Smooth muscle cell (in vitro differentiated cells): ENCODE results near the gene DAB2IP. TPM values are rescaled to one million over a fixed set of nuclear protein-coding genes. Genes with fewer than 3 reads are reported as not detected.

Source experiments
- DNase-seq: peaks from one replicate; lab custom pipeline; 2025; ENCODE audit not compliant: unreplicated experiment; lab: John Stamatoyannopoulos, UW
- H2AFZ ChIP-seq: fragments of 200-600 bp; sonication (generic); 2 replicates; pipeline ENCODE4 v1.6.0; 2016; ENCODE audit warnings: antibody characterized with exemption, low read depth, mild to moderate bottlenecking
- H3F3A ChIP-seq: fragments of 200-600 bp; sonication (generic); 2 replicates; pipeline ENCODE4 v1.6.0; 2017; ENCODE audit warnings: antibody characterized with exemption, low read depth
- H3K27ac ChIP-seq: fragments of 200-600 bp; sonication (generic); 2 replicates; pipeline ENCODE4 v1.5.1; 2016; ENCODE audit warnings: low read depth, mild to moderate bottlenecking
- H3K27me3 ChIP-seq: fragments of 200-600 bp; sonication (generic); 2 replicates; pipeline ENCODE4 v1.6.1; 2016; ENCODE audit warnings: low read depth, mild to moderate bottlenecking
- H3K36me3 ChIP-seq: fragments of 200-600 bp; sonication (generic); 2 replicates; pipeline ENCODE4 v1.5.1; 2016; ENCODE audit warnings: low read depth
- H3K4me1 ChIP-seq: fragments of 200-600 bp; sonication (generic); 2 replicates; pipeline ENCODE4 v1.5.1; 2016; ENCODE audit warnings: low read depth
- H3K4me2 ChIP-seq: fragments of 200-600 bp; sonication (generic); 2 replicates; pipeline ENCODE4 v1.6.0; 2016; ENCODE audit warnings: mild to moderate bottlenecking
- H3K4me3 ChIP-seq: fragments of 200-600 bp; sonication (generic); 2 replicates; pipeline ENCODE4 v1.5.1; 2016; ENCODE audit warnings: mild to moderate bottlenecking
- H3K79me2 ChIP-seq: fragments of 200-600 bp; sonication (generic); 2 replicates; pipeline ENCODE4 v1.6.0; 2016; ENCODE audit warnings: low read depth, mild to moderate bottlenecking
- H3K9ac ChIP-seq: fragments of 200-600 bp; sonication (generic); 2 replicates; pipeline ENCODE4 v1.6.0; 2016; ENCODE audit warnings: low read depth
- H3K9me3 ChIP-seq: fragments of 200-600 bp; sonication (generic); replicated peaks from 2 replicates; pipeline ENCODE4 v1.5.1; 2016; ENCODE audit warnings: low read depth
- H4K20me1 ChIP-seq: fragments of 200-600 bp; sonication (generic); 2 replicates; pipeline ENCODE4 v1.6.0; 2016; ENCODE audit warnings: low read depth
- CTCF ChIP-seq: fragments of 200-600 bp; sonication (generic); IDR thresholded peaks from 2 replicates; pipeline ENCODE4 v1.5.1; 2017; ENCODE audit warnings: borderline replicate concordance, mild to moderate bottlenecking, antibody characterized with exemption; ENCODE audit not compliant: insufficient read depth, poor library complexity, severe bottlenecking
- WGBS: methylation state at CpG from one replicate; pipeline ENCODE4 v1.1.7; 2016; ENCODE audit warnings: low lambda C conversion rate; 5-methylcytosine and 5-hydroxymethylcytosine counted together
- polyA plus RNA-seq: library from polyadenylated mRNA; unstranded; fragments of >200 nt; fragmentation: Nextera tagmentation; extraction: Ambion mirVana; gene quantifications from 2 replicates; pipeline ENCODE4 v1.2.1, GENCODE V29; 2016
- total RNA-seq: library from RNA; depleted of rRNA; stranded (reverse); fragments of >200 nt; gene quantifications from 2 replicates; pipeline ENCODE4 v1.2.3, GENCODE V29; 2014

DAB2IP gene
- total and polyA plus RNA-seq, 2 experiments from 2014 or later: 10.4 to 15.5 TPM

DNA sequence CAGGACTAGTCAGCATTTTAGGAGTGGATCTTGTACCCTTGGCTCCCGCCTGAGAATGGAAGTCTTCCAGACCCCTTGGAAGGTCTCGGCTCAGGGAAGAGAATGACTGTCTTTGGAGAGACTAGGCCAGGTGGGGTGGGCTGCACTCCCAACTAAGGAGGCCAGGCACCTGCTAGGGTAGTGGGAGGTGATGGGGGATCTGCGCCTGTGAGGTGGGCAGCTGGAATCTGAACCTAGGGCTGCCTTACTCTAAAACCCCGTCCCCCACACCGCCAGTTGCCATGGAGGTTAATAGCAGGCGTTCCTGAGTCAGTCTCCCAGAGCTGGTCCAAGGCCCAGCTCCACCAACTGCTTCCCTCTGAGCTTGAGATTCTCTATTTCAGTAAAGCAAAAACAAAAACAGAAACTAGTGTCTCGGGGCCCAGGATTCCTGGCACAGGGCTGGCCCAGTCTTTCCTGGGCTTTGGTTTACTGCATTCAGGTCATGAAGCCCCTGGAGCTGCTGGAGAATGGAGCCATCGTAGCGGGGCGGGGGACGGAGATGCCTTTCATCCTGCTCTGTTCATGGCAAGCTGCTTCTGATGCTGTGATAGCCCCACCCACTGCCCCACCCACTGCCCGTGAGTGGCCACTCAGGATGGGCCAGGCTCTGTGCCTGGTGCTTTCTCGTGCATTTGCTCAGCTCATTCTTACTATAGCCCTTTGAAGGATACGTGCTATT is 57.5 kb downstream of the DAB2IP start:
- Histone ChIP-seq H3K27me3 (no peaks in the 10 kb centered on the region), H4K20me1 (peaks cover 100% of the 10 kb centered on the region), H3K4me1 (no peaks in the 10 kb centered on the region), H3F3A (no peaks in the 10 kb centered on the region), H3K4me2 (no peak overlapping the region), H3K27ac (no peak overlapping the region), H3K9me3 (no peaks in the 10 kb centered on the region), H3K79me2 (peaks cover 80% of the 10 kb centered on the region), H3K4me3 (no peak overlapping the region), H3K9ac (no peak overlapping the region), H3K36me3 (no peaks in the 10 kb centered on the region), H2AFZ (no peak overlapping the region)
- TF ChIP-seq CTCF: no peak
- WGBS: 89% methylated on average over 14 of the region's 14 CpGs
- DNase-seq: no peak

- no peak for DNase-seq
- Histone ChIP-seq H2AFZ (no peak overlapping the region), H3K4me2 (no peak overlapping the region), H3K9ac (no peak overlapping the region), H3K4me3 (no peak overlapping the region), H3K27ac (no peak overlapping the region), H3K4me1 (no peaks in the 10 kb centered on the region), H3K36me3 (no peaks in the 10 kb centered on the region), H4K20me1 (peaks cover 99% of the 10 kb centered on the region), H3K79me2 (peaks cover 76% of the 10 kb centered on the region), H3F3A (no peaks in the 10 kb centered on the region), H3K9me3 (no peaks in the 10 kb centered on the region), H3K27me3 (no peaks in the 10 kb centered on the region)
- 82% methylated on average over 4 of the region's 4 CpGs for WGBS
- TF ChIP-seq CTCF: no peak
Observed at GRCh38 chr9:121709798-121710197, 58.4 kb downstream of the DAB2IP start.

DNA sequence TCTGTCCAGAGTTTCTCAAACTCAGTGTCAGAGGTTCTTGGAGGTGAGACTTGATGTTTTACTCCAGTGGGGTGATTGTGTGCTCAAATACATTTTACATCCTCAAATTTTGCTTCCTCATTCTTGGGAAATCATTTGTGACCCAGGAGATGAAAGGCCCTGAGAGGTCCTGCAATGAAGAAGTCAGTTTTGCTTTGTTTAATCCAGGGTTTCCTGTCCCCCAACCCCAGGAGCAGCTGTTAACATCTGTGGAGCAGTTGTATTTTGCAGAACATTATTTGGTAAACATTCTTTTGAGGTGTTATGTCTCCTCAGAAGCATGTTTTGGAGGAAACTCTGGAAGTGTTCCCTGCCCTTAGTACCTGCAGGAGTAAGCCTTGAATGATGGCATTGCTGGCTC is 59.8 kb downstream of the DAB2IP start:
- peaks cover 99% of the 10 kb centered on the region for H4K20me1 ChIP-seq

More for the DNA sequence above, 59.8 kb downstream of the DAB2IP start:
- Histone ChIP-seq H2AFZ (no peak overlapping the region), H3K36me3 (no peaks in the 10 kb centered on the region), H3K4me2 (no peak overlapping the region), H3K4me1 (no peaks in the 10 kb centered on the region), H3K9me3 (no peaks in the 10 kb centered on the region), H3K9ac (no peak overlapping the region), H3K79me2 (peaks cover 76% of the 10 kb centered on the region), H3K27ac (no peak overlapping the region), H3K4me3 (no peak overlapping the region), H3K27me3 (no peaks in the 10 kb centered on the region), H3F3A (no peaks in the 10 kb centered on the region)
- TF ChIP-seq CTCF: no peak
- no peak for DNase-seq
